Measurements from ENCODE around the gene GDI1. TPM values are rescaled to one million over a fixed set of nuclear protein-coding genes. Genes with fewer than 3 reads are reported as not detected.

Gene GDI1
- total RNA-seq, 4 donors from 2014 or later = 50.5 to 83.5 (median 61.5) TPM

GRCh38 chrX:154448484-154448883 is 11.5 kb downstream of the GDI1 start:
- DNase-seq (ENCODE audit: low spot score in 2 of 2) = no peak
- 89 to 91% methylated on average over 14 of the region's 14 CpGs for WGBS, 2 donors
- TF ChIP-seq, protein P1, sequence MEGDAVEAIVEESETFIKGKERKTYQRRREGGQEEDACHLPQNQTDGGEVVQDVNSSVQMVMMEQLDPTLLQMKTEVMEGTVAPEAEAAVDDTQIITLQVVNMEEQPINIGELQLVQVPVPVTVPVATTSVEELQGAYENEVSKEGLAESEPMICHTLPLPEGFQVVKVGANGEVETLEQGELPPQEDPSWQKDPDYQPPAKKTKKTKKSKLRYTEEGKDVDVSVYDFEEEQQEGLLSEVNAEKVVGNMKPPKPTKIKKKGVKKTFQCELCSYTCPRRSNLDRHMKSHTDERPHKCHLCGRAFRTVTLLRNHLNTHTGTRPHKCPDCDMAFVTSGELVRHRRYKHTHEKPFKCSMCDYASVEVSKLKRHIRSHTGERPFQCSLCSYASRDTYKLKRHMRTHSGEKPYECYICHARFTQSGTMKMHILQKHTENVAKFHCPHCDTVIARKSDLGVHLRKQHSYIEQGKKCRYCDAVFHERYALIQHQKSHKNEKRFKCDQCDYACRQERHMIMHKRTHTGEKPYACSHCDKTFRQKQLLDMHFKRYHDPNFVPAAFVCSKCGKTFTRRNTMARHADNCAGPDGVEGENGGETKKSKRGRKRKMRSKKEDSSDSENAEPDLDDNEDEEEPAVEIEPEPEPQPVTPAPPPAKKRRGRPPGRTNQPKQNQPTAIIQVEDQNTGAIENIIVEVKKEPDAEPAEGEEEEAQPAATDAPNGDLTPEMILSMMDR (IDR thresholded peaks at IDR 0.05) = no peak
- TF ChIP-seq POLR2A (IDR thresholded peaks at IDR 0.05) = no peak
- intact Hi-C loops (cut with DNase I; ENCODE audit: low total_unique reads) = no loop called here
- H3K4me3 ChIP-seq (ENCODE audit: low read depth, poor library complexity, severe bottlenecking) = no peak overlapping the region

DNA sequence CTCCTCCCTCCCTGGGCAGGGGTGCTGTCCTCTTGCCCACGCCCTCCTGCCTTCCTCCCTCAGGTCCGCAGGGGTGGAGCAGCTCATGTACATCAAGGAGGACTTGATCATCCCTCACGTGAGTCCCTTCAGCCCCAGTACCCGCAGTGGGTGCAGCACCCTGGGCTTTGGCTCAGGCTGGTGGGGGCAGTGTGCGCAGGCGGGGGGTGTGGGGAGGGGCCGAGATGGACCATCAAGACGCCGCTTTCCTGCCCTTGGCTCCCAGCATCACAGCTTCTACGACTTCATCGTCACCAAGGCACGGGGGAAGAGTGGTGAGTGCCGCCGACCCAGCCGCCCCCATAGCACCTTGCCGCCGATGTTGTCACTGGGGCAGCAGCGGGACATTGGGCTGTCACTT is 12.7 kb downstream of the GDI1 start:
- TF ChIP-seq, protein P1 (IDR thresholded peaks at IDR 0.05) = no peak
- TF ChIP-seq POLR2A (IDR thresholded peaks at IDR 0.05) = no peak
- 94 to 95% methylated on average over 7 to 15 of the region's 18 CpGs for WGBS, 2 donors
- H3K4me3 ChIP-seq (ENCODE audit: low read depth, poor library complexity, severe bottlenecking) = no peak overlapping the region
- intact Hi-C loops (cut with DNase I; ENCODE audit: low total_unique reads) = no loop called here
- DNase-seq (ENCODE audit: low spot score in 2 of 2) = no peak

DNA sequence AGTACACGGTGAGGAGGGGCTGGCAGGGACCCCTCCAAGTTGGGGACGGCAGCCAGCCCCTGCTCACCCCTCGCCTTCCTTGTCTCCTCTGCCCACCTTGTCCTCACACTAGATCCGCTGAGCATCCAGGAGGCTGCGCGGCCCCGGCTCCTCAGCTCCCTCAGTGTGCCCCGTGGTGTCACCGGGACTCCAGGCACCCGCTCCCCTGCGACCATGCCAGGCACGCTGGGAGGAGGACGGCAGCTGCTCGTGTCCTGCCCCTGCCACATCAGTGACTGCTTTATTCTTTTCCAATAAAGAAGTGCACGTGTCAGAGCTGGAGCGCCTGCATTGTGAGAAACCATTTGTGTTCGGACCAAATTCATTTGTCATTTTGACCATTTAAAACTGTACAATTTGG is 13.4 kb downstream of the GDI1 start:
- no peak for TF ChIP-seq POLR2A (IDR thresholded peaks at IDR 0.05)
- TF ChIP-seq, protein P1 (IDR thresholded peaks at IDR 0.05) = no peak
- DNase-seq (ENCODE audit: low spot score in 2 of 2) = no peak
- 91 to 93% methylated on average over 16 to 17 of the region's 17 CpGs for WGBS, 2 donors
- H3K4me3 ChIP-seq (ENCODE audit: low read depth, poor library complexity, severe bottlenecking) = no peak overlapping the region
- intact Hi-C loops (cut with DNase I; ENCODE audit: low total_unique reads) = no loop called here

DNA sequence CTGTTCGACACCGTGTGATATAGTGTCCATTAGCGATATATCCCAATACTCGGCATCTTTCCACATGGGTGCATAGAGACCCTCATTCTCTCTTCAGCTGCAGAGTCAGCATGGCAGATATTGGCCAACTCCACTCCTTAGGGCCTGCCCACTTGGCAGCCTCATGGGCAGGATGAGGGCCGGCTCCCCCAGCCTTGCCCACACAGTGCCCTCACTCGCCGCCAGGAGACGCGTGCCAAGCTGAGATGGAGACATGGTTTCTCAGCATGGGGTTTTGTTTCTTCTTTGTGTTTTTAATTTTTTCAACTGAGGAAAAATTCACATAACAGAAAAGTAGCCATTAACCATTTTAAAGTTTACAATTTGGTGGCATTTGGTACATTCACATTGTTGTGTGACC is 15.9 kb downstream of the GDI1 start:
- TF ChIP-seq, protein P1 (IDR thresholded peaks at IDR 0.05) = no peak
- no peak for TF ChIP-seq POLR2A (IDR thresholded peaks at IDR 0.05)
- 87 to 91% methylated on average over 9 of the region's 9 CpGs for WGBS, 2 donors
- intact Hi-C loops (cut with DNase I; ENCODE audit: low total_unique reads) = no loop called here
- DNase-seq (ENCODE audit: low spot score in 2 of 2) = no peak
- no peak overlapping the region for H3K4me3 ChIP-seq (ENCODE audit: low read depth, poor library complexity, severe bottlenecking)

- no peak for TF ChIP-seq POLR2A (IDR thresholded peaks at IDR 0.05)
- TF ChIP-seq, protein P1 (IDR thresholded peaks at IDR 0.05) = no peak
- intact Hi-C loops (cut with DNase I; ENCODE audit: low total_unique reads) = no loop called here
- WGBS, 2 donors = 4 to 52% methylated on average over 23 to 60 of the region's 65 CpGs
- no peak for DNase-seq (ENCODE audit: low spot score in 2 of 2)
- H3K4me3 ChIP-seq (ENCODE audit: low read depth, poor library complexity, severe bottlenecking) = no peak overlapping the region
Measured at GRCh38 chrX:154457491-154458115, 20.6 kb downstream of the GDI1 start.
